ENCODE data around the gene MYBPC3.

- TF ChIP-seq GATA2 (IDR thresholded peaks at IDR 0.05; ENCODE audit: low read depth, low read length) (no peak), GATA3 (IDR thresholded peaks at IDR 0.05; ENCODE audit: low read depth, low read length) (no peak)
These were observed 28.0 kb downstream of the MYBPC3 start for GRCh38 chr11:47324520-47324919.

Data from SH-SY5Y (cell line).